Measurements from ENCODE around the gene SHISA4. TPM values are rescaled to one million over a fixed set of nuclear protein-coding genes. Genes with fewer than 3 reads are reported as not detected.

SHISA4 gene
- total RNA-seq, 1 donor, result 0.63 TPM

DNA sequence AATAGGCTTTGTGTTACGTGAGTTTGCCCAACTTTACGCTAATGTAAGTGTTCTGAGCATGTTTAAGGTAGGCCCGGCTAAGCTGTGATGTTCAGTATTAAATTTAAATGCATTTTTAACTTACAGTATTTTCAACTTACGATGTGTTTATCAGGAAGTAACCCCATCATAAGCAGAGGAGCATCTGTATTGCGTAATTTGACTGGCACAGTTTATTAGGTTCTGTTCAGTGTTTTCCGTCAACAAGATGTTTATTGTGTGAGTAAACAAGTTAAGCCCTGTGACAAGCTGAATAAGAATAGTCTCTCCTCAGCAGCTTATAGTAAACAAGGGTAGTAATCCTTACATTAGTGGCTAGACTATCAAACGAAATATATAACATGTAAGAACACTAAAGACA lies 27.2 kb upstream of the SHISA4 start:
- H3K9me3 ChIP-seq (ENCODE audit: low read depth, low read length), result no peaks in the 10 kb centered on the region
- no peaks in the 10 kb centered on the region for H3K27me3 ChIP-seq (ENCODE audit: insufficient read depth, low read length)
- no peak overlapping the region for H3K4me3 ChIP-seq (ENCODE audit: low read length)
- H3K4me1 ChIP-seq (ENCODE audit: insufficient read depth, low read length), result no peaks in the 10 kb centered on the region

DNA sequence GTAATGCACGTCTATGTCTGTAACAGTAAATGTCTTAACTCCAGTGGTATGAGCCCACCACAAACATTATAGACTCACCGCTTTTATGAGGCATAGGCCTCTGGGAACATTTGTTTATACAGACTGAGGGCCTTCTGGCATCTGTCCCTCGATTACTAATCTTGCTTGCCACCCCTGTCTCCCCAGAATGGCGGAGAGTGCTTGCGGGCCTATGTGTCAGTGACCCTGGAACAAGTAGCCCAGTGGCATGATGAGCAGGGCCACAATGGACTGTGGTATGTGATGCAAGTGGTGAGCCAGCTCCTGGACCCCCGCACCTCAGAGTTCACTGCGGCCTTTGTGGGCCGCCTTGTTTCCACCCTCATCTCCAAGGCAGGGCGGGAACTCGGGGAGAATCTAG lies 18.3 kb upstream of the SHISA4 start:
- Histone ChIP-seq H3K4me1 (ENCODE audit: insufficient read depth, low read length) (no peaks in the 10 kb centered on the region), H3K4me3 (ENCODE audit: low read length) (no peak overlapping the region), H3K27me3 (ENCODE audit: insufficient read depth, low read length) (no peaks in the 10 kb centered on the region), H3K9me3 (ENCODE audit: low read depth, low read length) (no peaks in the 10 kb centered on the region)

- no peaks in the 10 kb centered on the region for H3K27me3 ChIP-seq (ENCODE audit: insufficient read depth, low read length)
- H3K4me1 ChIP-seq (ENCODE audit: insufficient read depth, low read length), result no peaks in the 10 kb centered on the region
- H3K9me3 ChIP-seq (ENCODE audit: low read depth, low read length), result no peaks in the 10 kb centered on the region
- H3K4me3 ChIP-seq (ENCODE audit: low read length), result no peak overlapping the region
Observed at GRCh38 chr1:201874672-201875071, 14.0 kb upstream of the SHISA4 start.

GRCh38 chr1:201876148-201876818 lies 12.4 kb upstream of the SHISA4 start:
- Histone ChIP-seq H3K27me3 (ENCODE audit: insufficient read depth, low read length) (no peaks in the 10 kb centered on the region), H3K4me1 (ENCODE audit: insufficient read depth, low read length) (peaks cover 4% of the 10 kb centered on the region), H3K4me3 (ENCODE audit: low read length) (no peak overlapping the region), H3K9me3 (ENCODE audit: low read depth, low read length) (no peaks in the 10 kb centered on the region)

- no peaks in the 10 kb centered on the region for H3K9me3 ChIP-seq (ENCODE audit: low read depth, low read length)
- no peaks in the 10 kb centered on the region for H3K27me3 ChIP-seq (ENCODE audit: insufficient read depth, low read length)
- peaks cover 20% of the 10 kb centered on the region for H3K4me1 ChIP-seq (ENCODE audit: insufficient read depth, low read length)
Observed at GRCh38 chr1:201877877-201878401, 10.8 kb upstream of the SHISA4 start.

GRCh38 chr1:201880928-201881571 lies 7.6 kb upstream of the SHISA4 start:
- no peaks in the 10 kb centered on the region for H3K27me3 ChIP-seq (ENCODE audit: insufficient read depth, low read length)
- H3K4me3 ChIP-seq (ENCODE audit: low read length), result no peak overlapping the region

More at GRCh38 chr1:201877877-201878401, 10.8 kb upstream of the SHISA4 start:
- no peak overlapping the region for H3K4me3 ChIP-seq (ENCODE audit: low read length)

GRCh38 chr1:201881617-201882016 lies 7.1 kb upstream of the SHISA4 start:
- no peak overlapping the region for H3K4me3 ChIP-seq (ENCODE audit: low read length)
- H3K27me3 ChIP-seq (ENCODE audit: insufficient read depth, low read length), result no peaks in the 10 kb centered on the region
- H3K9me3 ChIP-seq (ENCODE audit: low read depth, low read length), result no peaks in the 10 kb centered on the region
- H3K4me1 ChIP-seq (ENCODE audit: insufficient read depth, low read length), result peaks cover 38% of the 10 kb centered on the region

More at GRCh38 chr1:201880928-201881571, 7.6 kb upstream of the SHISA4 start:
- H3K4me1 ChIP-seq (ENCODE audit: insufficient read depth, low read length), result peaks cover 38% of the 10 kb centered on the region
- no peaks in the 10 kb centered on the region for H3K9me3 ChIP-seq (ENCODE audit: low read depth, low read length)

DNA sequence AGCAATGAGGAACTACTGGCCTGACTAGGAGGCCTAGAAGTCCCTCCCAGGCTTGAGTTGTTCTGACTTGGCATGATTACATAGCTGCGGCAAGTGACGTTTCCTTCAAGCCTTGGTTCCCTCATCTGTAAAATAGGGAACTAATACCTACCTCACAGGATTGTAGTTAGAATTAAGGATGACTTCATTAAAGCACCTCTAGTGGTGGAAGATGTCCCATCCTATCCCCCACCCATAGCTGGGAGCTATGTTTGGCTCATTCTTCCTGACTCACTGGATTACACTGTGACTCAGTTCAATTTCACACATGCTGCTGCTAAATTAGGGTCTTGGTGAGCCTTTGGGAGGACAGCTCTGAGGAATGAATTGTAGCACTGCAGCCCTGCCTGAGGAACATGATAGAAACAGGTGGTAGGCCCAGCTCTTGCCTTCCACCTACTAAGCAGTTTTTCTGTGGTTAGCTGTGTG lies 6.0 kb upstream of the SHISA4 start:
- Histone ChIP-seq H3K9me3 (ENCODE audit: low read depth, low read length) (no peaks in the 10 kb centered on the region), H3K4me1 (ENCODE audit: insufficient read depth, low read length) (peaks cover 38% of the 10 kb centered on the region), H3K4me3 (ENCODE audit: low read length) (no peak overlapping the region), H3K27me3 (ENCODE audit: insufficient read depth, low read length) (peaks cover 10% of the 10 kb centered on the region)

DNA sequence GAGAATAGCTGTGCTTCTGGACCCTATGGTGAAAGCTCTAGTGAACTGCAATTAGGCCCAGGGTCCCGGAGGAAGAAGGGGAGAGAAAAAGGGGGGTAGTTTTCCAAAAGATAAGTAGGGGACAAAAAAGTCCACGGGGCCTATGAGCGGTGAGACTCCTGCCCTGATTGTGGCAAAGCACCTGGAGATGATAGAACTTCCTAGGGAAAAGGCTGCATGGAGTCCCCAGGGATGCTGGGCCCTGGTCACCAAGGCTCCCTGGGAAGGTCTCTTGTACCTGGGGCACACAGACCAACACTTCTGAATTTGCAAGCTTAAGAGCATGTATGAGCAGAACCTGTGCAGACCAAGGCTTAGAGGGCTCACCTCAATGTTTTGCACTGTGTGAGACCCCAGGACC lies 5.4 kb upstream of the SHISA4 start:
- Histone ChIP-seq H3K4me1 (ENCODE audit: insufficient read depth, low read length) (peaks cover 38% of the 10 kb centered on the region), H3K9me3 (ENCODE audit: low read depth, low read length) (no peaks in the 10 kb centered on the region), H3K27me3 (ENCODE audit: insufficient read depth, low read length) (peaks cover 16% of the 10 kb centered on the region), H3K4me3 (ENCODE audit: low read length) (no peak overlapping the region)

GRCh38 chr1:201883786-201884185 lies 4.9 kb upstream of the SHISA4 start:
- peaks cover 38% of the 10 kb centered on the region for H3K4me1 ChIP-seq (ENCODE audit: insufficient read depth, low read length)
- H3K4me3 ChIP-seq (ENCODE audit: low read length), result no peak overlapping the region
- H3K27me3 ChIP-seq (ENCODE audit: insufficient read depth, low read length), result peaks cover 19% of the 10 kb centered on the region
- H3K9me3 ChIP-seq (ENCODE audit: low read depth, low read length), result no peaks in the 10 kb centered on the region

- Histone ChIP-seq H3K4me1 (ENCODE audit: insufficient read depth, low read length) (peaks cover 44% of the 10 kb centered on the region), H3K9me3 (ENCODE audit: low read depth, low read length) (no peaks in the 10 kb centered on the region), H3K27me3 (ENCODE audit: insufficient read depth, low read length) (peaks cover 25% of the 10 kb centered on the region), H3K4me3 (ENCODE audit: low read length) (no peak overlapping the region)
Observed at GRCh38 chr1:201884425-201884824, 4.3 kb upstream of the SHISA4 start.

GRCh38 chr1:201885531-201886075 lies 3.1 kb upstream of the SHISA4 start:
- H3K4me3 ChIP-seq (ENCODE audit: low read length), result no peak overlapping the region
- peaks cover 36% of the 10 kb centered on the region for H3K27me3 ChIP-seq (ENCODE audit: insufficient read depth, low read length)
- no peaks in the 10 kb centered on the region for H3K9me3 ChIP-seq (ENCODE audit: low read depth, low read length)
- peaks cover 45% of the 10 kb centered on the region for H3K4me1 ChIP-seq (ENCODE audit: insufficient read depth, low read length)

GRCh38 chr1:201886103-201886885 lies 2.4 kb upstream of the SHISA4 start:
- Histone ChIP-seq H3K4me1 (ENCODE audit: insufficient read depth, low read length) (peaks cover 41% of the 10 kb centered on the region), H3K27me3 (ENCODE audit: insufficient read depth, low read length) (peaks cover 40% of the 10 kb centered on the region), H3K4me3 (ENCODE audit: low read length) (no peak overlapping the region)

DNA sequence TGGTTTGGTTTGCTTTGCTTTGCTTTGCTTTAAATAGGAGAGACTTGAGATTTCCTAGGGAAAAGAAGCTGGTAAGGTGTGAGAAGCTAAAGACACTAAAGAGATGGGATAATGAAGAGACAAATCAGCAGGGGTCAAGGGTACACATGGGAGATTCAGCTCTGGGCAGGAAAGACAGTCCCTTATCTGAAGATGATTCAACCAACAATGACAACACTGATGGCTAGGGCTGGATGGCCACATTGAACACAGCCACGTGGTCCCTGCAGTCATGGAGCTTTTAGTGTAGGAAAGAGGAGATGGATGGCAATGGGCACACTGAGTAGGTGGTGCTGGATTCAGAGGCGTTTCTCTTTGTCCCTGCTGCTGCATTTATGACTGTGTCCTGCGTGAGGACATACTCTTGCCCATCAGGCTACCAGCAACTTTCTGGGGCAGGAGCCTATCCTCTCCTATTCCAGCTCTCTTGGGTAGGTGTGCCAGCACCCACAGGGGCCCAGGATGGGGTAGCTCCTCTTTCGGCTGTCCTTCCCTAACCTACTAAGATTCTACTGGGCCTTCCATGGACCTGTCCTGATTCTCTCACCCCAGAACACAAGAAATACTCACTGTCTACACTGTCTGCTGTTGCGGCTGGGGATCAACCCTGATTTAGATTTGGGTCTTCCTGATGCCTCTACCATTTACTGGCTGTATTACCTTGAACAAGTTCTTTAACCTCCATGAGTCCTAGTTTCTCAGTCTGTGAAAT lies 1.4 kb upstream of the SHISA4 start:
- Histone ChIP-seq H3K27me3 (ENCODE audit: insufficient read depth, low read length) (peaks cover 40% of the 10 kb centered on the region), H3K4me3 (ENCODE audit: low read length) (no peak overlapping the region), H3K4me1 (ENCODE audit: insufficient read depth, low read length) (peaks cover 31% of the 10 kb centered on the region), H3K9me3 (ENCODE audit: low read depth, low read length) (no peaks in the 10 kb centered on the region)

More at GRCh38 chr1:201886103-201886885, 2.4 kb upstream of the SHISA4 start:
- no peaks in the 10 kb centered on the region for H3K9me3 ChIP-seq (ENCODE audit: low read depth, low read length)
